Mesendoderm (in vitro differentiated cells): Measurements from ENCODE around the gene TEAD1.

Experiments used
- DNase-seq: peaks from one replicate; pipeline ENCODE4 v3.0.0; 2013
- H2AK5ac ChIP-seq: 2 replicates; pipeline ENCODE4 v1.6.1; 2013; ENCODE audit warnings: low read length, inconsistent platforms
- H2BK120ac ChIP-seq: 2 replicates; pipeline ENCODE4 v1.6.1; 2013; ENCODE audit warnings: low read depth, mild to moderate bottlenecking, low read length, moderate library complexity, mixed read lengths
- H2BK15ac ChIP-seq: replicated peaks from 2 replicates; pipeline ENCODE4 v1.6.1; 2013; ENCODE audit warnings: low read depth, mild to moderate bottlenecking, moderate library complexity
- H2BK5ac ChIP-seq: 2 replicates; pipeline ENCODE4 v1.6.1; 2013; ENCODE audit warnings: low read length, inconsistent platforms
- H3K18ac ChIP-seq: 2 replicates; pipeline ENCODE4 v1.6.1; 2013; ENCODE audit warnings: mild to moderate bottlenecking, low read length, mixed read lengths
- H3K23ac ChIP-seq: one replicate; pipeline ENCODE4 v1.6.1; 2013; ENCODE audit warnings: low read length
- H3K27ac ChIP-seq: 2 replicates; pipeline ENCODE4 v1.5.1; 2013; ENCODE audit warnings: low read depth, mild to moderate bottlenecking, inconsistent platforms, low read length, moderate library complexity
- H3K27me3 ChIP-seq: 2 replicates; pipeline ENCODE4 v1.6.1; 2013; ENCODE audit warnings: low read length, control low read depth, mild to moderate bottlenecking, inconsistent platforms; ENCODE audit not compliant: insufficient read depth, poor library complexity
- H3K36me3 ChIP-seq: 2 replicates; pipeline ENCODE4 v1.6.1; 2013; ENCODE audit warnings: low read length, inconsistent platforms; ENCODE audit not compliant: control insufficient read depth, insufficient read depth
- H3K4ac ChIP-seq: one replicate; pipeline ENCODE4 v1.6.1; 2013; ENCODE audit warnings: low read depth, mild to moderate bottlenecking, low read length, moderate library complexity
- H3K4me1 ChIP-seq: 2 replicates; pipeline ENCODE4 v1.6.1; 2013; ENCODE audit warnings: low read depth, low read length, inconsistent platforms; ENCODE audit not compliant: control insufficient read depth
- H3K4me2 ChIP-seq: 2 replicates; pipeline ENCODE4 v1.6.1; 2013; ENCODE audit warnings: low read length
- H3K4me3 ChIP-seq: 2 replicates; pipeline ENCODE4 v1.5.1; 2013; ENCODE audit warnings: mild to moderate bottlenecking, low read length
- H3K56ac ChIP-seq: one replicate; pipeline ENCODE4 v1.6.1; 2013; ENCODE audit warnings: low read length
- H3K79me1 ChIP-seq: 2 replicates; pipeline ENCODE4 v1.6.1; 2013; ENCODE audit warnings: low read length, inconsistent platforms
- H3K79me2 ChIP-seq: 2 replicates; pipeline ENCODE4 v1.6.1; 2013; ENCODE audit warnings: mild to moderate bottlenecking, low read length; ENCODE audit not compliant: control insufficient read depth, insufficient read depth
- H3K9ac ChIP-seq: 2 replicates; pipeline ENCODE4 v1.6.1; 2013; ENCODE audit warnings: low read length, inconsistent platforms
- H4K5ac ChIP-seq: one replicate; pipeline ENCODE4 v1.6.1; 2013; ENCODE audit warnings: low read length
- H4K8ac ChIP-seq: one replicate; pipeline ENCODE4 v1.6.1; 2013; ENCODE audit warnings: low read depth, mild to moderate bottlenecking, control low read depth, low read length, moderate library complexity
- WGBS: extraction: QIAGEN DNeasy Blood & Tissue Kit; methylation state at CpG from one replicate; pipeline ENCODE4 v1.1.7; 2013; ENCODE audit warnings: low lambda C conversion rate, missing lambda C conversion rate; ENCODE audit not compliant: insufficient coverage; ENCODE audit errors: extremely low coverage; 5-methylcytosine and 5-hydroxymethylcytosine counted together

TEAD1 gene

GRCh38 chr11:12818333-12819015, 144.3 kb downstream of the TEAD1 start:
- Histone ChIP-seq H4K5ac (no peak overlapping the region), H3K18ac (no peak overlapping the region), H3K79me1 (peaks cover 48% of the 10 kb centered on the region), H3K56ac (no peak overlapping the region), H4K8ac (no peak overlapping the region), H2BK5ac (no peak overlapping the region), H3K9ac (no peak overlapping the region), H3K27me3 (no peaks in the 10 kb centered on the region), H3K4me1 (peaks cover 7% of the 10 kb centered on the region), H3K4me2 (no peak overlapping the region), H2BK120ac (no peak overlapping the region), H3K4ac (no peak overlapping the region), H3K36me3 (no peaks in the 10 kb centered on the region), H2AK5ac (no peak overlapping the region), H2BK15ac (no peak overlapping the region), H3K23ac (no peak overlapping the region), H3K27ac (no peak overlapping the region), H3K79me2 (peaks cover 60% of the 10 kb centered on the region), H3K4me3 (no peak overlapping the region)
- no CpG with 5 or more reads among the region's 4 CpGs for WGBS
- DNase-seq = no peak

DNA sequence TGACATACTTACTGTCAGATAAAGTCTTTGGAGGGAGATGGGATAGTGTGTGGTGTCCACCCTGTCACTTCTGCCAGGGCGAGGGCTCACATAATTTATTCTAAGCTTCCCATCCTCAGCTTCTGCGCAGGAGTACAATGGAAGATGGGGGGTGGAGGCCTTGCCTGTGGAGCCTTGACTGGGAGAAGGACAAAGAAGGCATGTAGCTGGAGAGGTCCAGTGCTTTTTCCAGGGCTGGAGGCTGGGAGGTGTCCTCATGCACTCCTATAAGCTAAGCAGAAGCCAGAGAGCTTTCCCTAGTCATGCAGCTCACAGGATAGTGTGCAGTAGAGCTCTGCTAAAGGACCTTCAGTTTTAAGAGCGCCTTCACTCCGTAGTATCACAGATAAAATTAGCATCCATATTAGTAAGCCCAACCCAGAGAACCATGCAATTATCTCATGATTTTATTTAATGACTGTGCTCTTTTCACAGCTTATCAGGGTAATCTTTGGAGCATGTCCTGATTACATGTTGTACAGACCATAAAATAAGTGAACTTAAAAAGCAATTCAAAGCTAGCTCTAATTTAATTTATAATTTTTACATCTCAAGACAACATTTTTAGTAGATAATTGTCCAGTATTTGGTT, 148.3 kb downstream of the TEAD1 start:
- Histone ChIP-seq H2BK5ac (no peak overlapping the region), H3K18ac (no peak overlapping the region), H3K36me3 (no peaks in the 10 kb centered on the region), H3K27ac (no peak overlapping the region), H2AK5ac (no peak overlapping the region), H2BK120ac (no peak overlapping the region), H3K4me1 (peaks cover 6% of the 10 kb centered on the region), H3K9ac (no peak overlapping the region), H4K5ac (no peak overlapping the region), H2BK15ac (no peak overlapping the region), H3K23ac (no peak overlapping the region), H3K79me1 (peaks cover 30% of the 10 kb centered on the region), H3K4me2 (no peak overlapping the region), H3K27me3 (no peaks in the 10 kb centered on the region), H3K56ac (no peak overlapping the region), H4K8ac (no peak overlapping the region), H3K79me2 (peaks cover 38% of the 10 kb centered on the region), H3K4me3 (no peak overlapping the region), H3K4ac (no peak overlapping the region)
- DNase-seq = no peak
- no CpG with 5 or more reads among the region's 4 CpGs for WGBS

GRCh38 chr11:12824281-12825041, 150.2 kb downstream of the TEAD1 start:
- H3K4me1 ChIP-seq = peaks cover 10% of the 10 kb centered on the region
- H3K9ac ChIP-seq = no peak overlapping the region
- H3K36me3 ChIP-seq = no peaks in the 10 kb centered on the region
- no peak overlapping the region for H3K56ac ChIP-seq
- H2AK5ac ChIP-seq = no peak overlapping the region
- H3K4me3 ChIP-seq = no peak overlapping the region
- no peaks in the 10 kb centered on the region for H3K27me3 ChIP-seq
- H4K5ac ChIP-seq = no peak overlapping the region
- peaks cover 23% of the 10 kb centered on the region for H3K79me1 ChIP-seq
- no peak overlapping the region for H3K18ac ChIP-seq
- no peak overlapping the region for H4K8ac ChIP-seq
- no peak overlapping the region for H2BK120ac ChIP-seq
- no peak overlapping the region for H3K4me2 ChIP-seq
- DNase-seq = no peak
- no peak overlapping the region for H3K27ac ChIP-seq
- no peak overlapping the region for H3K23ac ChIP-seq
- H3K4ac ChIP-seq = no peak overlapping the region
- H3K79me2 ChIP-seq = peaks cover 33% of the 10 kb centered on the region
- no peak overlapping the region for H2BK15ac ChIP-seq
- H2BK5ac ChIP-seq = no peak overlapping the region
- WGBS = no CpG with 5 or more reads among the region's 10 CpGs

DNA sequence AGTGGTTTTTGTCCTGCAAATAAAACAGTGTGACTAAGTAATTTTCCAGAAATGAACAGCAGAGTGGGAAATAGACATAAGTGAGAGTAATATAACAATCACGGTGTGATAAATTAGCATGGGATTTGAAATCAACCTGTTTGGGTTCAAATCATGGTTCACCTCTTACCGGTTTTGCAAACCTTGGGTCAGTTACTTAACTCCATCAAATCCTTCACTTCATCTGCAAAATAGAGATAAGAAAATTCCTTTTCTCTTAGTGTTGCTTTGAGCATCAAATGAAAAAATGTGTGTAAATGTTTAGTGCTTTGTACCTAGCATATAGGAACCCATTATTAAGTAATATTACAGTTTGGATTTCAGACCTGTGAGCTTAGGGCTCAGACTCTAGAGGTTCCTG, 152.2 kb downstream of the TEAD1 start:
- peaks cover 13% of the 10 kb centered on the region for H3K4me1 ChIP-seq
- WGBS = no CpG with 5 or more reads among the region's 2 CpGs

GRCh38 chr11:12827369-12827768, 153.1 kb downstream of the TEAD1 start:
- Histone ChIP-seq H3K4me3 (no peak overlapping the region), H3K79me1 (peaks cover 25% of the 10 kb centered on the region), H3K36me3 (no peaks in the 10 kb centered on the region), H3K27me3 (no peaks in the 10 kb centered on the region), H3K4ac (no peak overlapping the region), H2BK120ac (no peak overlapping the region), H2BK15ac (no peak overlapping the region), H2BK5ac (no peak overlapping the region), H3K18ac (no peak overlapping the region), H3K23ac (no peak overlapping the region), H3K56ac (no peak overlapping the region), H3K79me2 (peaks cover 37% of the 10 kb centered on the region), H3K9ac (no peak overlapping the region), H2AK5ac (no peak overlapping the region), H3K27ac (no peak overlapping the region), H4K8ac (no peak overlapping the region), H3K4me1 (peaks cover 13% of the 10 kb centered on the region), H3K4me2 (no peak overlapping the region), H4K5ac (no peak overlapping the region)
- DNase-seq = no peak
- no CpG with 5 or more reads among the region's 1 CpG for WGBS

More for the DNA sequence above, 152.2 kb downstream of the TEAD1 start:
- no peak overlapping the region for H3K4ac ChIP-seq
- H2BK15ac ChIP-seq = no peak overlapping the region
- H3K56ac ChIP-seq = no peak overlapping the region
- no peak overlapping the region for H4K8ac ChIP-seq
- H2BK5ac ChIP-seq = no peak overlapping the region
- H3K27ac ChIP-seq = no peak overlapping the region
- no peak overlapping the region for H3K18ac ChIP-seq
- H2AK5ac ChIP-seq = no peak overlapping the region
- H3K4me2 ChIP-seq = no peak overlapping the region
- H3K23ac ChIP-seq = no peak overlapping the region
- H3K36me3 ChIP-seq = no peaks in the 10 kb centered on the region
- H3K79me1 ChIP-seq = peaks cover 26% of the 10 kb centered on the region
- H3K27me3 ChIP-seq = no peaks in the 10 kb centered on the region
- H3K4me3 ChIP-seq = no peak overlapping the region
- no peak overlapping the region for H3K9ac ChIP-seq
- DNase-seq = no peak
- H2BK120ac ChIP-seq = no peak overlapping the region
- no peak overlapping the region for H4K5ac ChIP-seq
- peaks cover 41% of the 10 kb centered on the region for H3K79me2 ChIP-seq
